Stimulated activated CD8-positive, alpha-beta memory T cell treated with anti-CD3 and anti-CD28 coated beads, Interleukin-2, amount 100 ng/mL, for 1 hour (primary cell): ENCODE data around the gene ATP5F1D.

Experiments
- DNase-seq, 2 donors: peaks; one replicate each; pipeline ENCODE4 v3.0.0-alpha.2; 2020; ENCODE audit warnings: low read depth in 2 of 2

The ATP5F1D gene

GRCh38 chr19:1232652-1233072 lies 8.9 kb upstream of the ATP5F1D start:
- DNase-seq, result no peak

- DNase-seq, result no peak
Measured at GRCh38 chr19:1233115-1233667, 8.4 kb upstream of the ATP5F1D start.

GRCh38 chr19:1234051-1234954 lies 7.2 kb upstream of the ATP5F1D start:
- DNase-seq, result no peak

GRCh38 chr19:1234955-1235380 lies 6.6 kb upstream of the ATP5F1D start:
- no peak for DNase-seq

- no peak for DNase-seq
Measured at GRCh38 chr19:1235625-1236538, 5.7 kb upstream of the ATP5F1D start.

- no peak for DNase-seq
Measured at GRCh38 chr19:1236576-1236975, 5.0 kb upstream of the ATP5F1D start.

GRCh38 chr19:1237027-1237659 lies 4.4 kb upstream of the ATP5F1D start:
- DNase-seq, result no peak

- DNase-seq, result no peak
Measured at GRCh38 chr19:1237754-1238368, 3.7 kb upstream of the ATP5F1D start, which contains the start of gene CBARP. TSS of gene CBARP (minus strand) at chr19:1238005. CDS start at chr19:1236100, 1,905 bp downstream.

- DNase-seq, result no peak
Measured at GRCh38 chr19:1238369-1239303, 2.9 kb upstream of the ATP5F1D start.

GRCh38 chr19:1239420-1239795 lies 2.1 kb upstream of the ATP5F1D start:
- DNase-seq, result no peak

GRCh38 chr19:1239796-1240737 lies 1.5 kb upstream of the ATP5F1D start:
- DNase-seq, result peak; percentile 83 to 89

GRCh38 chr19:1240925-1241324 lies 626 bp upstream of the ATP5F1D start:
- DNase-seq, result no peak

- peak in 1 of 2 donors; percentile 81 for DNase-seq
Measured at GRCh38 chr19:1243768-1244692, 2.5 kb downstream of the ATP5F1D start.

GRCh38 chr19:1244693-1245451 lies 3.3 kb downstream of the ATP5F1D start:
- no peak for DNase-seq

GRCh38 chr19:1245494-1246264 lies 4.1 kb downstream of the ATP5F1D start:
- DNase-seq, result no peak
